Gastroesophageal sphincter (tissue), 4 donors: Measurements from ENCODE around the gene SATB2. TPM values are rescaled to one million over a fixed set of nuclear protein-coding genes. Genes with fewer than 3 reads are reported as not detected.

Experiments used
- ATAC-seq: fragments of 150-250 bp; one replicate; pipeline ENCODE4 v1.9.1; 2016; ENCODE audit warnings: mild to moderate bottlenecking, moderate library complexity
- H3K27ac ChIP-seq, 4 donors: fragments of 200-600 bp; sonication (generic) in 3 of 4; 1 replicate in 3 of 4; 2 replicates in 1 of 4; pipeline ENCODE4 v1.5.1; 2016 to 2019
- H3K27me3 ChIP-seq: fragments of 200-600 bp; sonication (generic); one replicate; pipeline ENCODE4 v1.5.1; 2019
- H3K36me3 ChIP-seq, 2 donors: fragments of 200-600 bp; sonication (generic); one replicate each; pipeline ENCODE4 v1.5.1; 2019; ENCODE audit warnings: control low read depth in 1 of 2
- H3K4me1 ChIP-seq, 3 donors: fragments of 200-600 bp; sonication (generic); 1 replicate in 2 of 3; 2 replicates in 1 of 3; pipeline ENCODE4 v1.5.1; 2016 to 2019; ENCODE audit warnings: control low read depth in 2 of 3
- H3K4me3 ChIP-seq, 2 donors: fragments of 200-600 bp; sonication (generic); one replicate each; pipeline ENCODE4 v1.5.1; 2019; ENCODE audit warnings: mild to moderate bottlenecking in 1 of 2, moderate library complexity in 1 of 2
- H3K9me3 ChIP-seq, 3 donors: fragments of 200-600 bp; sonication (generic); one replicate each; pipeline ENCODE4 v1.5.1; 2017 to 2019; ENCODE audit warnings: control low read depth in 2 of 3
- CTCF ChIP-seq, 4 experiments: fragments of 200-600 bp in 2 of 4; fragments of 450-650 bp in 2 of 4; sonication (generic) in 1 of 4; IDR thresholded peaks; one replicate each; pipeline ENCODE4 v1.5.1; 2017 to 2019; ENCODE audit warnings: antibody characterized with exemption in 4 of 4, mild to moderate bottlenecking in 2 of 4, moderate library complexity in 2 of 4
- EP300 ChIP-seq: sonication (generic); formaldehyde crosslinking; IDR thresholded peaks from one replicate; pipeline ENCODE4 v1.6.1; 2017; ENCODE audit warnings: antibody characterized with exemption, mild to moderate bottlenecking
- POLR2A ChIP-seq, 2 donors: fragments of 450-650 bp; IDR thresholded peaks; one replicate each; pipeline ENCODE4 v1.6.1; 2017; ENCODE audit warnings: antibody characterized with exemption in 2 of 2, mild to moderate bottlenecking in 2 of 2, moderate library complexity in 1 of 2
- POLR2AphosphoS5 ChIP-seq: sonication (generic); formaldehyde crosslinking; IDR thresholded peaks from one replicate; pipeline ENCODE4 v1.6.1; 2017; ENCODE audit warnings: antibody characterized with exemption
- WGBS, 2 donors: methylation state at CpG; one replicate each; pipeline ENCODE4 v1.1.5; 2018; ENCODE audit warnings: low coverage in 1 of 2; 5-methylcytosine and 5-hydroxymethylcytosine counted together
- total RNA-seq, 4 donors: library from RNA; depleted of rRNA; stranded (reverse); fragments of >200 nt; gene quantifications; one replicate each; pipeline ENCODE4 v1.1.0, GENCODE V29; 2016

The SATB2 gene
- total RNA-seq, 4 donors from 2014 or later = 2.2 to 6.7 (median 3.4) TPM

- Histone ChIP-seq H3K9me3 (no peaks in the 10 kb centered on the region), H3K4me3 (no peak overlapping the region), H3K36me3 (no peaks in the 10 kb centered on the region), H3K27ac (no peak overlapping the region), H3K4me1 (no peaks in the 10 kb centered on the region), H3K27me3 (no peaks in the 10 kb centered on the region)
- TF ChIP-seq CTCF (IDR thresholded peaks at IDR 0.05) (no peak), POLR2A (IDR thresholded peaks at IDR 0.05) (no peak), POLR2AphosphoS5 (no peak), EP300 (no peak)
- 55 to 63% methylated on average over 4 of the region's 4 CpGs for WGBS, 2 donors
- no peak for ATAC-seq
These were observed 33.6 kb downstream of the SATB2 start for GRCh38 chr2:199424160-199424559.

- WGBS, 2 donors = 78 to 81% methylated on average over 5 of the region's 5 CpGs
- Histone ChIP-seq H3K36me3 (peaks cover 0 to 4% of the 10 kb centered on the region in 2 donors), H3K4me3 (no peak overlapping the region), H3K4me1 (no peaks in the 10 kb centered on the region), H3K9me3 (no peaks in the 10 kb centered on the region), H3K27ac (no peak overlapping the region), H3K27me3 (no peaks in the 10 kb centered on the region)
- ATAC-seq = no peak
- TF ChIP-seq POLR2A (IDR thresholded peaks at IDR 0.05) (no peak), POLR2AphosphoS5 (no peak), CTCF (IDR thresholded peaks at IDR 0.05) (no peak), EP300 (no peak)
These were observed 38.3 kb downstream of the SATB2 start for GRCh38 chr2:199419428-199419827.

GRCh38 chr2:199414465-199414864, 43.3 kb downstream of the SATB2 start:
- H3K36me3 ChIP-seq = peaks cover 0 to 4% of the 10 kb centered on the region in 2 donors
- H3K9me3 ChIP-seq = no peaks in the 10 kb centered on the region
- H3K4me3 ChIP-seq = no peak overlapping the region
- H3K27me3 ChIP-seq = no peaks in the 10 kb centered on the region
- no peak for ATAC-seq
- H3K4me1 ChIP-seq = no peaks in the 10 kb centered on the region
- 80 to 83% methylated on average over 1 of the region's 7 CpGs for WGBS, 2 donors
- TF ChIP-seq POLR2AphosphoS5 (no peak), POLR2A (IDR thresholded peaks at IDR 0.05) (no peak), CTCF (IDR thresholded peaks at IDR 0.05) (no peak), EP300 (no peak)
- no peak overlapping the region for H3K27ac ChIP-seq

GRCh38 chr2:199414001-199414400, 43.7 kb downstream of the SATB2 start:
- Histone ChIP-seq H3K9me3 (no peaks in the 10 kb centered on the region), H3K27ac (no peak overlapping the region), H3K4me1 (no peaks in the 10 kb centered on the region), H3K4me3 (no peak overlapping the region), H3K36me3 (peaks cover 0 to 4% of the 10 kb centered on the region in 2 donors), H3K27me3 (no peaks in the 10 kb centered on the region)
- WGBS, 2 donors = 88 to 100% methylated on average over 3 of the region's 3 CpGs
- no peak for ATAC-seq
- no peak for TF ChIP-seq EP300
- no peak for TF ChIP-seq POLR2AphosphoS5
- no peak for TF ChIP-seq POLR2A (IDR thresholded peaks at IDR 0.05)
- TF ChIP-seq CTCF (IDR thresholded peaks at IDR 0.05) = no peak

- no peak for TF ChIP-seq CTCF (IDR thresholded peaks at IDR 0.05)
- TF ChIP-seq POLR2AphosphoS5 = no peak
- TF ChIP-seq POLR2A (IDR thresholded peaks at IDR 0.05) = no peak
- no peak for TF ChIP-seq EP300
- no peak overlapping the region for H3K27ac ChIP-seq
- ATAC-seq = no peak
- no peaks in the 10 kb centered on the region for H3K9me3 ChIP-seq
- H3K36me3 ChIP-seq = no peaks in the 10 kb centered on the region
- H3K4me3 ChIP-seq = no peak overlapping the region
- no peaks in the 10 kb centered on the region for H3K27me3 ChIP-seq
- 19 to 44% methylated on average over 3 to 4 of the region's 4 CpGs for WGBS, 2 donors
- no peaks in the 10 kb centered on the region for H3K4me1 ChIP-seq
These were observed 47.8 kb downstream of the SATB2 start for GRCh38 chr2:199409759-199410529.
